ENCODE data around the gene CHERP.
A peak's percentile ranks its signal among the peaks of the same experiment; 100 is the strongest.
"Not testable (repeated sequence)": the region's sequence is repeated elsewhere in the genome, so short reads cannot be mapped to it uniquely, and the experiment has no call there.

The CHERP gene

DNA sequence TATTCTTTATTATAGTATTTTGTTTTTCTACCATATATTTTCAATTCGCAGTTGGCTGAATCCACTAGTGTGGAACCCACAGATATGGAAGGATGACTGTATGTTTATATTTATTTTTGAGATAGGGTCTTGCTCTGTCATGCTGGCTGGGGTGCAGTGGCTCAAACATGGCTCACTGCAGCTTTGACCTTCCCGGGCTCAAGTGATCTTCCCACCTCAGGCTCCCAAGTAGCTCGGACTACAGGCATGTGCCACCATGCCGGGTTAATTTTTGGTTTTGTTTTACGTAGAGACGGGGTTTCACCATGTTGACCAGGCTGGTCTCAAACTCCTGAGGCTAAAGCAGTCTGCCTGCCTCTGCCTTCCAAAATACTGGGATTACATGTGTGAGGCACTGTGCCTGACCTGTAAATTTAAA is 20.4 kb upstream of the CHERP start:
- no peaks in the 10 kb centered on the region for H3K9me3 ChIP-seq (ENCODE audit: low read depth, low read length)
- H3K9ac ChIP-seq (ENCODE audit: insufficient read length), result no peak overlapping the region
- H3K36me3 ChIP-seq (ENCODE audit: insufficient read depth, low read length), result peaks cover 34% of the 10 kb centered on the region
- no peak for DNase-seq (ENCODE audit: low read depth, low spot score)
- TF ChIP-seq EZH2 (IDR thresholded peaks at IDR 0.05), result no peak
- TF ChIP-seq POLR2AphosphoS5 (IDR thresholded peaks at IDR 0.05; ENCODE audit: borderline replicate concordance, low read depth, low read length), result no peak
- no peak for TF ChIP-seq FOXP2 (optimal IDR thresholded peaks at IDR 0.05; ENCODE audit: control extremely low read depth, extremely low read length, insufficient read depth)
- no peak overlapping the region for H3K27ac ChIP-seq
- H3K4me3 ChIP-seq, result no peak overlapping the region

DNA sequence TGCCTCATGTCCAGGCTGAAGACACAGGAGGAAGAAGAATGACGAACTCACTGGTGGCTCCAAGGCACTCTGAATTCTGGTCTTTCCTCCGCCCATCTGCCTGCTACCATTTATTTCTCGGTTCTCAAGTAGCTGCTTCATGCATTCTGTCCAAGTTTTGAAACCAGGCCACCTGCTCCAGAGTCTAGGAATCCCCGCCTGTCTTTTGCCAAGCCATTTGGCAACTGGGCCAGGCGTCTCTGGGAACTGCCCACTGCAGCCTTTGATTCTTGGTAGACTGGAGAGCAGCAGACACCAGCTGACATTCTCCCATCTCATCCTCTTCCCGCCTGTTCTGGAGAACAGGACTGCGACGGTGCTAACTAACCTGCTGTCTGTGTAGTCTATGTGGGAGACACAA is 19.1 kb upstream of the CHERP start:
- DNase-seq (ENCODE audit: low read depth, low spot score), result no peak
- TF ChIP-seq FOXP2 (optimal IDR thresholded peaks at IDR 0.05; ENCODE audit: control extremely low read depth, extremely low read length, insufficient read depth) (no peak), POLR2AphosphoS5 (IDR thresholded peaks at IDR 0.05; ENCODE audit: borderline replicate concordance, low read depth, low read length) (no peak), EZH2 (IDR thresholded peaks at IDR 0.05) (no peak)
- no peak overlapping the region for H3K9ac ChIP-seq (ENCODE audit: insufficient read length)
- H3K36me3 ChIP-seq (ENCODE audit: insufficient read depth, low read length), result peaks cover 22% of the 10 kb centered on the region; the same call in 1 of the 2 replicates
- no peak overlapping the region for H3K27ac ChIP-seq
- H3K9me3 ChIP-seq (ENCODE audit: low read depth, low read length), result no peaks in the 10 kb centered on the region
- H3K4me3 ChIP-seq, result no peak overlapping the region

GRCh38 chr19:16559780-16560276 is 17.6 kb upstream of the CHERP start:
- H3K36me3 ChIP-seq (ENCODE audit: insufficient read depth, low read length), result peaks cover 18% of the 10 kb centered on the region; the same call in 1 of the 2 replicates
- H3K9ac ChIP-seq (ENCODE audit: insufficient read length), result no peak overlapping the region
- H3K27ac ChIP-seq, result 0 out of 2 replicates have a peak overlapping the region, but pooled peaks have one; percentile 13
- no peak for TF ChIP-seq POLR2AphosphoS5 (IDR thresholded peaks at IDR 0.05; ENCODE audit: borderline replicate concordance, low read depth, low read length)
- no peak for TF ChIP-seq EZH2 (IDR thresholded peaks at IDR 0.05)
- no peak for TF ChIP-seq FOXP2 (optimal IDR thresholded peaks at IDR 0.05; ENCODE audit: control extremely low read depth, extremely low read length, insufficient read depth)
- no peak for DNase-seq (ENCODE audit: low read depth, low spot score)
- no peak overlapping the region for H3K4me3 ChIP-seq
- H3K9me3 ChIP-seq (ENCODE audit: low read depth, low read length), result no peaks in the 10 kb centered on the region

DNA sequence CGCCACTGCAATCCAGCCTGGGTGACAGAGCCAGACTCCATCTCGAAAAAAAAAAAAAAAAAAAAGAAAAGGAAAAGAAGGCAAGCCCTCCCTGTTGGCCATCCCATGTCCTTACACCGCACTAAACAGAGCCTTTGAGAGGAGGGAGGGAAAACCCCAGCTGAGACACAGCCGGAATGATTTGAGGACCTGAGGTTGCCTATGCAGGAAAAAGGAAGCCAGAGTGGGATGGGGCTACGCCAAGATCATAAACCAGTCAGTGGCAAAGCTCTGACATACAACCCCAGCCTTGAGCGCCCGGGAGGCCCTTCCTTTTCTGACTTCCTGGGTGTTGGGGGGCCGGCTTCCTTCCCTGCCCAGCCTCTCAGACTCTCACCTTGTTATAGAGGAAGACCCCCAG is 12.5 kb upstream of the CHERP start:
- TF ChIP-seq FOXP2 (optimal IDR thresholded peaks at IDR 0.05; ENCODE audit: control extremely low read depth, extremely low read length, insufficient read depth) (no peak), POLR2AphosphoS5 (IDR thresholded peaks at IDR 0.05; ENCODE audit: borderline replicate concordance, low read depth, low read length) (no peak), EZH2 (IDR thresholded peaks at IDR 0.05) (no peak)
- Histone ChIP-seq H3K27ac (no peak overlapping the region), H3K4me3 (no peak overlapping the region), H3K36me3 (ENCODE audit: insufficient read depth, low read length) (peaks cover 12% of the 10 kb centered on the region), H3K9ac (ENCODE audit: insufficient read length) (no peak overlapping the region), H3K9me3 (ENCODE audit: low read depth, low read length) (no peaks in the 10 kb centered on the region)
- DNase-seq (ENCODE audit: low read depth, low spot score), result no peak

DNA sequence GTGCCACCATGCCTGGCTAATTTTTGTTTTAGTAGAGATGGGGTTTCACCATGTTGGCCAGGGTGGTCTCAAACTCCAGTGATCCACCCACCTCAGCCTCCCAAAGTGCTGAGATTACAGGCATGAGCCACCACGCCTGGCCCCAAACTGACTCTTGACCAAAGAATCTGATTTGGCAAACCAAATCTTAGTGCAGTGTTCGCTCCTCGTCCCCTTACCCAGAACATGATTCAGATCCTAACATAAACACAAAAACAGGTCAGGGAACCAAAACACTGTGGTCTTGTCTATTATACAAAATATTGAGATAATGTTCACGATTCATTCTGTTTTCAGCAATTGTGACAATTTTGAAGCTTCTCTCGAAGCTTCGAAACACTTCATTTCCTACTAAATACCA is 9.7 kb upstream of the CHERP start:
- H3K4me3 ChIP-seq; H3K27ac ChIP-seq; DNase-seq (ENCODE audit: low read depth, low spot score); H3K9me3 ChIP-seq (ENCODE audit: low read depth, low read length); H3K9ac ChIP-seq (ENCODE audit: insufficient read length): not testable (repeated sequence)
- H3K36me3 ChIP-seq (ENCODE audit: insufficient read depth, low read length), result peaks cover 12% of the 10 kb centered on the region

GRCh38 chr19:16548956-16549355 is 6.7 kb upstream of the CHERP start:
- H3K9ac ChIP-seq (ENCODE audit: insufficient read length), result no peak overlapping the region
- H3K27ac ChIP-seq, result no peak overlapping the region
- no peak overlapping the region for H3K4me3 ChIP-seq
- no peak for DNase-seq (ENCODE audit: low read depth, low spot score)
- no peaks in the 10 kb centered on the region for H3K9me3 ChIP-seq (ENCODE audit: low read depth, low read length)
- no peak for TF ChIP-seq FOXP2 (optimal IDR thresholded peaks at IDR 0.05; ENCODE audit: control extremely low read depth, extremely low read length, insufficient read depth)
- TF ChIP-seq POLR2AphosphoS5 (IDR thresholded peaks at IDR 0.05; ENCODE audit: borderline replicate concordance, low read depth, low read length), result no peak
- TF ChIP-seq EZH2 (IDR thresholded peaks at IDR 0.05), result no peak
- peaks cover 12% of the 10 kb centered on the region for H3K36me3 ChIP-seq (ENCODE audit: insufficient read depth, low read length)

DNA sequence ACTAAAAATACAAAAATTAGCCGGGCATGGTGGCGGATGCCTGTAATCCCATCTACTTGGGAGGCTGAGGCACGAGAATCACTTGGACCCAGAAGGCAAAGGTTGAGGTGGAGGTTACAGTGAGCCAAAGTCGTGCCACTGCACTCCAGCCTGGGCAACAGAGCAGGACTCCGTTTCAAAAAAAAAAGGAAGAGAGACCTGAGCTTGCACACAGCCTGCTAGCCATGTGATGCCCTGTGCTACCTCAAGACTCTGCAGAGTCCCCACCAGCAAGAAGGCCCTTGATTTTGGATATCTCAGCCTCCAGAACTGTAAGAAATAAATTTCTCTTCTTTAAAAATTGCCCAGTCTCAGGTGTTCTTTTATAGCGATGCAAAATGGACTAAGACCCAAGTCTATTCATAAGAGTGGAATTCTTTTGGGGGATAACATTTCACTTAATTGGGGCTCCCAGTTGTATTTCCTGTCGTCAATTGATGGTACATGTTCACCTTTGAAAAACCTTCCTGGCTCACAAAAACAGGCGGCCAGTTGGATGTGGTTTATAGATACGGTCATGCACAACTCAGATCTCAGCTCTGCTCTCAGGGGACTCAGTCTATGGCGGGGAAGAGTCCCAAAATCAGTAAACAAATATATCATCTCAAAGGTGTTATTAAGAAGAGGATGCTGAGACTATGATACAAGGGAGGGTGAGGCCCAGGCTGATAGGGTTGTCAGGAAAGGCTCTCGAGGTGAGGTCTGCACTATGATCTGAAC is 2.4 kb upstream of the CHERP start:
- Histone ChIP-seq H3K27ac (no peak overlapping the region), H3K9ac (ENCODE audit: insufficient read length) (no peak overlapping the region), H3K36me3 (ENCODE audit: insufficient read depth, low read length) (peaks cover 18% of the 10 kb centered on the region), H3K9me3 (ENCODE audit: low read depth, low read length) (no peaks in the 10 kb centered on the region), H3K4me3 (no peak overlapping the region)
- no peak for DNase-seq (ENCODE audit: low read depth, low spot score)
- TF ChIP-seq FOXP2 (optimal IDR thresholded peaks at IDR 0.05; ENCODE audit: control extremely low read depth, extremely low read length, insufficient read depth) (no peak), POLR2AphosphoS5 (IDR thresholded peaks at IDR 0.05; ENCODE audit: borderline replicate concordance, low read depth, low read length) (no peak), EZH2 (IDR thresholded peaks at IDR 0.05) (no peak)

GRCh38 chr19:16543734-16544133 is 1.5 kb upstream of the CHERP start:
- not testable (repeated sequence) for DNase-seq (ENCODE audit: low read depth, low spot score); H3K9me3 ChIP-seq (ENCODE audit: low read depth, low read length); H3K27ac ChIP-seq
- H3K9ac ChIP-seq (ENCODE audit: insufficient read length), result peak overlapping the region; percentile 99
- peak overlapping the region; percentile 94; the same call in 1 of the 2 replicates for H3K4me3 ChIP-seq
- peaks cover 27% of the 10 kb centered on the region for H3K36me3 ChIP-seq (ENCODE audit: insufficient read depth, low read length)

DNA sequence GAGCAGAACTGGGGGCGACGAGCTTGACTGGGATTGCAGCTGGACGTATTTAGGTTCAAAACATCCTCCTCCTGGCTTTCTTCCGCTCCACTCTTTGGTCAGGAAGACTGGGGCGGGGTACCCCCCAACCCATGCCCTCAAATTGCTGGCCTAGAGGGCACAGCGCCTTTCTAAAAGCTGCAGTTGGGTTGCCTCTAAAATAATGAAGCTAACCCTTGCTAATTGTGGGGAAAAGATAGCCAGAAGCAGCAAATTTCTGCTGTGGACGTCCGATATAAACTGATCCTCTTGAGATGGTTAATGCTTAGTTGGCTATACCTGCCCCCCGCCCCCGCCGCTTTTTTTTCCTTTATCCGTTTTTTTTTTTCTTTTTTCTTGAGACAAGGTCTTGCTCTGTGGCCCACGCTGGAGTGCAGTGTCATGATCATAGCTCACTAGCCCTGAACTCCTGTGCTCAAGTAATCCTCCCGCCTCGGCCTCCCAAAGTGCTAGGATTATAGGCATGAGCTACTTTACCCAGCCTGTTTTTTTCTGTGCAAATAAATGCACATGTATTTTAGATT is 754 bp upstream of the CHERP start:
- H3K9me3 ChIP-seq (ENCODE audit: low read depth, low read length), result no peaks in the 10 kb centered on the region
- H3K27ac ChIP-seq, result peak overlapping the region; percentile 72
- no peak for DNase-seq (ENCODE audit: low read depth, low spot score)
- peak overlapping the region; percentile 99 for H3K9ac ChIP-seq (ENCODE audit: insufficient read length)
- H3K4me3 ChIP-seq, result peak overlapping the region; percentile 94
- no peak for TF ChIP-seq POLR2AphosphoS5 (IDR thresholded peaks at IDR 0.05; ENCODE audit: borderline replicate concordance, low read depth, low read length)
- TF ChIP-seq FOXP2 (optimal IDR thresholded peaks at IDR 0.05; ENCODE audit: control extremely low read depth, extremely low read length, insufficient read depth), result no peak
- no peak for TF ChIP-seq EZH2 (IDR thresholded peaks at IDR 0.05)
- peaks cover 35% of the 10 kb centered on the region for H3K36me3 ChIP-seq (ENCODE audit: insufficient read depth, low read length)
